Midbrain (tissue), 1 donor: Measurements from ENCODE around the gene KCNA1.

Experiments used
- DNase-seq: peaks from one replicate; lab custom pipeline; 2025; lab: John Stamatoyannopoulos, UW

The KCNA1 gene

DNA sequence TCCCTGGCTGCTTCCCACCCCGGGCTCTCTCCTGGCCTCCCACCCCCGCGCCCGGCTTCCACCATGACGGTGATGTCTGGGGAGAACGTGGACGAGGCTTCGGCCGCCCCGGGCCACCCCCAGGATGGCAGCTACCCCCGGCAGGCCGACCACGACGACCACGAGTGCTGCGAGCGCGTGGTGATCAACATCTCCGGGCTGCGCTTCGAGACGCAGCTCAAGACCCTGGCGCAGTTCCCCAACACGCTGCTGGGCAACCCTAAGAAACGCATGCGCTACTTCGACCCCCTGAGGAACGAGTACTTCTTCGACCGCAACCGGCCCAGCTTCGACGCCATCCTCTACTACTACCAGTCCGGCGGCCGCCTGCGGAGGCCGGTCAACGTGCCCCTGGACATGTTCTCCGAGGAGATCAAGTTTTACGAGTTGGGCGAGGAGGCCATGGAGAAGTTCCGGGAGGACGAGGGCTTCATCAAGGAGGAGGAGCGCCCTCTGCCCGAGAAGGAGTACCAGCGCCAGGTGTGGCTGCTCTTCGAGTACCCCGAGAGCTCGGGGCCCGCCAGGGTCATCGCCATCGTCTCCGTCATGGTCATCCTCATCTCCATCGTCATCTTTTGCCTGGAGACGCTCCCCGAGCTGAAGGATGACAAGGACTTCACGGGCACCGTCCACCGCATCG lies 1.8 kb downstream of the KCNA1 start:
- no peak for DNase-seq

DNA sequence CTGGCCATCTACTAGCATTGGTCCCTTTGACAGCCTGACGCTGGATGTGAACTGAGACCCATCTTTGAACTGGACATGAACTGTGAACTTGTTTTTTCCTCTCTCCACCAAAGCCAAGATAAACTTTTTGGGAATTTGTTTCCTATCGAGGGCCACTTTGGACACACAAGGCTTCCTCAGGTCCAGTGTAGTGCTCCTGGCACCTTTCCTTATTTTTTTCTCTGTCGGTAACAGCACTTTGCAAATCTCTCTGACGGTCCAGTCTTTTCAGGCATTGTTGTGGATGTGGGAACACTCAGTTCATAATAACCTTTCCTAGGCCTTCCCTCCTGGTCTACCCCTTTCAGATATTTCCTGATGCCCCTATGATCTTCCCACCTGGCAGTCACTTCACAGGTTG lies 5.0 kb downstream of the KCNA1 start:
- DNase-seq: no peak

- no peak for DNase-seq
Measured at GRCh38 chr12:4915752-4916151, 6.0 kb downstream of the KCNA1 start.

DNA sequence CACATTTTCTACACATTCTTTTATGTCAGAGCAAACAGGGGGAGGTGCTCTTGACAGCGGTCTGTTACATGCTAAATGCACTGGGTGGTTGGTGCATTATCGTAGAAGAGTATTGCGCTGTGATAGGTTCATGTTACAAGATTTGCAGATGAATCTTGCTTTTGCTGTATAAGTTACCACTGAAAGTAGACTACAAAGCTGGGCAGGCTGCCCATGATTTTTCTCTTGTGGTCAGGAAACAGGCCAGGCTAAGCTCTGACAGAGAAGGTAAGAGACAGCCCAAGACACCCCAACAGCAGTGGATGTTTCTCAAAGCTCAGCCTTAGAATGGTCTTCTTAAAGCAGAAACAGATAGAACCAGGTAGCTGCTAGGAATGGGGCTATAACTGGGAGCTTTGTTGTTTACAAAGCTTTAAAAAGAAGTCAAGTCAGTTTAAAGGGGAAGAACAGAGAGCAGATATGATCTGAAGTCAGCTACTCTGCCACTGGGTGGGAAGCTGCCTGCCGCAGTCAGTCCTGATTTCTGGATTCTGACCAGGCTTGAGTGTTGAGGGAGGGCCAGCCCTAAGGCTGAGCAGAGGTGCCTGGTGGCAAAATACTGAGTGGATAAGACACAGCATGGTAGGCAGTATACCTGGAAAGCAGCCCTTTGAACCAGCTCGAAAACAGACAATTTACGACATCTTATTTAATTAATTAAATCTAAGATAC lies 9.4 kb downstream of the KCNA1 start:
- DNase-seq: no peak

DNA sequence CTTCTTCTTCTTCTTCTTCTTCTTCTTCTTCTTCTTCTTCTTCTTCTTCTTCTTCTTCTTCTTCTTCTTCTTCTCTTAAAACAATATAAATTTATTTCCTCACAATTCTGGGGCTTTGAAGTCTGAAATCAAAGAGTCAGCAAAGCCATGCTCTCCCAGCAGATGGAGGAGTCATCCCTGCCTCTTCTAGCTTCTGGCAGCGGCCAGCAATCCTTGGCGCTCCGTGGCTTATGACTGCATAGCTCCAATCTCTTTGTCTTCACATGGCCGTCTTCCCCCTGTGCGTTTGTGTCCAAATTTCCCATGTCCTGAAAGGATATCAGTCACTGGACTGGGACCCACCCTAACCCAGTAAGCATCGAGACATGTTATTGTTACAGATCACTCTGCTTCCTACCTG lies 22.9 kb downstream of the KCNA1 start:
- no peak for DNase-seq

- no peak for DNase-seq
Measured at GRCh38 chr12:4933411-4933810, 23.7 kb downstream of the KCNA1 start.

- DNase-seq: no peak
Measured at GRCh38 chr12:4934407-4935035, 24.8 kb downstream of the KCNA1 start.

- DNase-seq: no peak
Measured at GRCh38 chr12:4938900-4939299, 29.2 kb downstream of the KCNA1 start.

DNA sequence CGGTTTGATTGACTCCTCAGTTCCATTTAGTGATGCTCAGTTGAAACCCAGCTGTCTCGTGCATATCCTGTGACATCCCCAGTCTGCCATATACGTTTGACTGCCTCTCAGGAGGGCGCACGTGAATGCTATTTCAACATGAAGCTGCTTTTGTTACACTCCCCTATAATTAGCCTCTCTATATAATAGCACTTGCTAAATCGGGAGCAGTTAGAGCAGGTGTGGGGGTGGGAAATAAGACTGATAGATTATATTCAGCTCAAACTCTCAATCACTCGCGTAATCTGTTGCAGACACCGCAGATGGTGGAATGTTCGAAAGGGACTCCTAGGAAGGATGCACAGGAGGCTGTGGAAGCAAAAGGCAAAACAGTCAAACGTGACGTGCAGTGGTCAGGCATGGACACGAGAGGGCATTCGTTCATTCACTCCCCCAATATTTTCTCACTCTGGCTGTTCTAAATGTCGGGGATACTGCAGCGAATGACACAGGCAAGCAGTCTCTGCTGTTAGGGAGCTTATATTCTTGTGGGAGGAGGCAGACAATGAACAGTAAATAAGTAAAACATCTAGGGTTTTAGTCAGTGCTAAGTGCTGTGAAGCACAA lies 29.8 kb downstream of the KCNA1 start:
- DNase-seq: no peak

DNA sequence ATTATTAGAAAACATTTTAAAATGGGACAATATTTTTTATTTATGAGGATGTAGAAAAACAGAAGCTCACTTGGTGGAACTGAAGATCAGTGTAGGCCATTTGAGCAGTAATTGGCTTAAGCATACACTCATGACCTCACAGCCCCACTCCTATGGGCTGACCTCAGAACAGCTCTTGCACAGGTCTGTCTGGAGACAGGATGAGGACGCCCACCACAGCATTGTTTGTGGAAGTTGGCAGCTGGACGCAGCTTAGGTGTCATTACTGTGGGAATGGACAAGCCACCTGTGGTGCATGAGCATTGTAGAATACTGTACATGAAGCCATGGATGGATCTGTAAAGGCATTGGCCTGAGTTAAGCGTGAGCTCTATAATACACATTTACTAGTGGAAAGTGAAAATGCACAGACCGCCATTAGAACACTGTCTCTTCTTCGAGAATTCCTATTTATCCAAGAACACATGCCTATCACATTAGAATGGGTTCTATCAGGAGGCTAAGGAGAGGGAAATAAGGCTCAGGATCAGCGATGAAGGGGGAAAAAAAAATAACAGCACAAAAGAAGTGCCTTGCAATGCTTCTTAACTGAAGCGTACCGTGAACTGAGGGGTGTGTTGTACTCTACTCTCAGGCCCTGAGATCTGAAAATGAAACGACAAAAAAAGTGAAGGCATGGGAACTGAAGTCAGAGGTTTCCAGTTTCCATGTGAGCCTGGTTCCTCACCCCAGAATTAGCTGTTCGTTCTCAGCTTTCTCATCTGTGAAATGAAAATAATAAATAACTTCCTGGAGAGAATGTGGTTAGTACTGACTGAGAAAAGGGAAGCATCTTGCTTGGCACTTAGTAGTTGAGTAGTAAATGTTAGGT lies 33.6 kb downstream of the KCNA1 start:
- no peak for DNase-seq

DNA sequence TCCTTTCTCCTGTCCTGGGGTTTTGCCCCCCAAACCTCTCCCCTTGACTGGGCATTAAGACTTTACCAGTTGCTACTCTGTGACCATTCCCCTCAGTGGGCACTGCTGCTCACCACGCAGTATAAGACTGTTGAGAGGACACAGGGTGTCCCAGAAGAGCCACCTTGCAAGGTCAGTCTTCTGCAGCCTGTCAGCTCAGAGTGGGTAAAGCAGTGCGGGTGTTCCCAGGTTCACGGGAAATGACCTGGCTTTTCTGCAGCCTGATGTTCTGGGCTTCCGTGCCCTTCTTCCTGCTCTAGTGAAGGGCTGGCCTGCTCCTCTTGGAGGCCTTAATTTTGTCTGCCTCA lies 34.2 kb downstream of the KCNA1 start:
- no peak for DNase-seq

DNA sequence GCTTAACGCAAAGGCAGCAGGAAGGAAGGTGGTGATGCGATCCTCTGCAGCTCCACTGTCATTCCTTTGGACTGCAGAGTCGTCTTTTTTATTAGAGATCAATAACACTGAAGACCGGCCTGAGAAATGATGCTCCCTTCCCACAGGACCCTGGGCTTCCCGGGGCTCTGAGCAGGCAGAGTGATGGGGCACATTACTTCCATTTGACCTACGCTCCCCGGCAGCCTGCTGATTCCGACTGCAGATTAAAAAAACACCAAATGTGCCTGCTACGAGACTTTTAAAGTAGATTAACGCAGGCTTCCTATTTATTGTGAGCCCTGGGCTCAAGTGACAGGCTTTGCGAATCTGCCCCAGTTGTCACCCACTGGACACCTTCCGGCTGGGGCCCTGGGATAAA lies 37.5 kb downstream of the KCNA1 start:
- DNase-seq: no peak

DNA sequence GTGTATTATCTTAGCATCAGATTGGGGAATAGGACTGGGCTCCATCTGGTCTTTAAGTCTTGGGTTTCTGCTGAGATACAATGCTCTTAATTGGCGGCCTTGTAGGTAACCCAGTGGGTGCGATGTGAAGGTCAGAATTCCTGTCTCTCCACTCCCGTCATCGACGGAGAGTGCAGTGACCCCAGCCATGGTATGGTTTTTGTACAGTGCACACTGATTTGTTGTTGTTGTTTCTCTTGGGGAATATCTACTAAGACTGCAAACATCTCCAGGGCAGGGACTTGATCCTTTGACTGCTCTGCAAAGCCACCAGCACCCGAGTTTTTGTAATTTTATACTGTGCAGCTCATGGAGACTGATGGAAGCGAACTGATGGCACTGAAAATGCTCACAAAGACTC lies 41.4 kb downstream of the KCNA1 start:
- DNase-seq: no peak

DNA sequence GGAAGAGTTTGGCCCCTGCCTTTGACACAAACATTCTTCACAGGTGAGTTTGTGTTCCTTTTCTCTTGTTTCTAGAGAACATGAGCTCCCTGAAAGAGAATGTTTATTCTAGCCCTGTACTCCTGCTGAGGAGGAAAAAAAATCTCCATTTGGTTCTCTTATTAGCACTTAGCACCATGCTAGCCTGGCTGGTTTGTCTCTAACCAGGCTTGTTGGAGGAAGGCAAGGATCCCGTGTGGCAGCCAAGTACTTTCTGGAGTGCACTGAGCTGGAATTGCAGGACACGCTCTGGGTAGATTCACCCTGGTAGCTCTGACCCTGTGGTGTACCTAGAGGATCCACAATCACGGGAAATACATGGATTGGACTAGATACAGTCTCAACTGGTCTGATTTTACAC lies 41.9 kb downstream of the KCNA1 start:
- no peak for DNase-seq

GRCh38 chr12:4954621-4955354 lies 45.1 kb downstream of the KCNA1 start:
- no peak for DNase-seq

GRCh38 chr12:4956054-4956453 lies 46.3 kb downstream of the KCNA1 start:
- DNase-seq: no peak

DNA sequence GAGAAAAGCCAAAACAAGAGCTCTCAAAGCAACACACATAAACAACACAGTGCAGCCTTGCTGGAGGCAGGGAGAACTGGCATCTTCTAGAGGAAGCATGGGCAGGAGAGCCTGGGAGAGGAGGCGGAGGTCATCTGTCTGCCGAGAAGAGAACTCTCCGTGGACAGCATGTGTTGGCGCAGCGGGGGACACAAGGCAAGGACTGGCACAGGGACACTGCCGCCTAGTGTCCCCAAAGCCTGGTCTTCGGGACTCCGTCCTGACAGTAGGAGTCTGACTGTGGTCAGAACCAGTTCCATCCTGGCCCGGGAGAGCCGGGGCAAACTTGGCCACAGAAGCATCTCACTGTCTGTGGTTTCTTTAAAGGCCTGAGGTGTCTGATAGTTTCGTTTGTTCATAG lies 47.3 kb downstream of the KCNA1 start:
- no peak for DNase-seq

DNA sequence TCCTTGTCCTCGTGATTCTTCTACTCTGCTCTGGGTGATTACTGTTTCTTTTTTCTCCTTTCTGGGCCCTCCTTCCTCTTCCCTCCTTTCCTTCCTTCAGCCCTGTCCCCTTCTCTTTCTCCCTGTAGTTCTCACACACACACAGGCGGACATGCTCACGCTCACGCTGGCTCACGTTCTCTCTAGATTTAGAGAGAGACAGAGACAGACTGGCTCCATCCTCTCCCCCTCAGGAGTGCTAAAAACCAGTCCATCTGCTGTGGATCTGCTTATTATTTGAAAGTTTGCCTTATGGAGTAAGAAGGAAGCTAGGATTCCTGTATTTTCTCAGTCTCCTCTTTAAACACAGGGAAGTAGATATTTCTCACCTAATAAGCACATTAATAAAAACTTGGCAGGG lies 48.1 kb downstream of the KCNA1 start:
- no peak for DNase-seq

- DNase-seq: no peak
Measured at GRCh38 chr12:4958697-4959375, 49.1 kb downstream of the KCNA1 start.

DNA sequence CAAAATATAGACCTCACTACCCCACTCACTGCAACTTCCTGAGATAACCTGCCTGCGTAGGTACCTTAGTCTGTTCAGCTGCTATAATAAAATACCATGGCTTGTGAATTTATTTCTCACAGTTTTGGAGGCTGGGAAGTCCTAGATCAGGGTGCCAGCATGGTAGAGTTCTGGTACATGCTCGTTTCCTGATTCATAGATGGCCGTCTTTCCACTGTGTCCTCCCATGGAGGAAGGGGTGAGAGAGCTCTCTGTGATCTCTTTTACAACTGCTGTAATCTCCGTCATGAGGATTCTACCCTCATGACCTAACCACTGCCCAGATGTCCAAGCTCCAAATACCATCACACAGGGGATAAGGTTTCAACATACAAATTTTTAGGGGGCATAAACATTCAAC lies 49.7 kb downstream of the KCNA1 start:
- DNase-seq: no peak

DNA sequence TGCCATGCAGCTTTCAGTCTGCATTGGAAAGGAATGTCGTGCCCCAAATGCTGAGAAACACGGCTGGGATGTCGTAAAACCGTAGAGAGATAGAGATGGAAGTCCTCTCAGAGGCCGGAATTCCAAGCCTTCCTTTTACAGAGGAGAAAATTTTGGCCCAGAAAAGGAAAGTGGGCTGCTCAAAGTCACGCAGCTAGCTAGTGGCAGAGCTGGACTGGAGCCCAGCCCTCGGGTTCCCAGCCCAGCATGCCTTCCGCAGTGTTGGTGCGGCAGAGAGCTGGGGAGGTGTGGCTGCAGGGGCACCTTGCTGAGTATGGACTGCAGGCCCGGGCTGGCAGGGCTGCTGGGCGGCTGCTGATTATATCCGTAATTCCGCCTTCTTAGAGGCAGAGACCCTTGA lies 50.3 kb downstream of the KCNA1 start:
- DNase-seq: no peak
